HepG2 (cell line): ENCODE measurements around the gene ZBP1. TPM values are rescaled to one million over a fixed set of nuclear protein-coding genes. Genes with fewer than 3 reads are reported as not detected.

Source experiments
- BCL3 ChIP-seq: sonication (generic); formaldehyde crosslinking; IDR thresholded peaks from 2 replicates; pipeline ENCODE4 v1.5.1; 2020; ENCODE audit warnings: mild to moderate bottlenecking, missing genetic modification reagents, moderate library complexity
- DNMT3B ChIP-seq: conservative IDR thresholded peaks from 2 replicates; pipeline ENCODE4 v1.6.1; 2016; ENCODE audit warnings: missing biosample characterization, control low read depth
- ETV5 ChIP-seq: IDR thresholded peaks from 2 replicates; pipeline ENCODE4 v1.6.1; 2018; ENCODE audit warnings: missing biosample characterization, missing genetic modification reagents, inconsistent platforms, borderline replicate concordance
- HIC2 ChIP-seq: sonication (generic); formaldehyde crosslinking; IDR thresholded peaks from 2 replicates; pipeline ENCODE4 v1.9.0; 2022; ENCODE audit warnings: low read depth, missing genetic modification reagents
- HINFP ChIP-seq: sonication (generic); formaldehyde crosslinking; IDR thresholded peaks from 2 replicates; pipeline ENCODE4 v1.4.0; 2020; ENCODE audit warnings: low read depth, mild to moderate bottlenecking, missing genetic modification reagents
- ONECUT2 ChIP-seq: sonication (generic); formaldehyde crosslinking; IDR thresholded peaks from 2 replicates; pipeline ENCODE4 v1.4.0; 2020; ENCODE audit warnings: missing genetic modification reagents
- RFXAP ChIP-seq: sonication (generic); formaldehyde crosslinking; IDR thresholded peaks from 2 replicates; pipeline ENCODE4 v1.4.0; 2020; ENCODE audit warnings: missing genetic modification reagents, borderline replicate concordance
- SMAD9 ChIP-seq: sonication (generic); formaldehyde crosslinking; IDR thresholded peaks from 2 replicates; pipeline ENCODE4 v1.5.1; 2020; ENCODE audit warnings: mild to moderate bottlenecking, missing genetic modification reagents
- SRSF1 ChIP-seq: fragments of 200-400 bp; formaldehyde crosslinking; optimal IDR thresholded peaks from 2 replicates; pipeline ENCODE3; 2017; ENCODE audit warnings: mild to moderate bottlenecking, low read depth, low read length, moderate library complexity
- SYNCRIP ChIP-seq: fragments of 200-400 bp; formaldehyde crosslinking; IDR thresholded peaks from 2 replicates; pipeline ENCODE4 v1.6.1; 2018; ENCODE audit warnings: mild to moderate bottlenecking, low read depth, low read length; ENCODE audit not compliant: insufficient read depth
- ZNF142 ChIP-seq: sonication (generic); formaldehyde crosslinking; IDR thresholded peaks from 2 replicates; pipeline ENCODE4 v1.4.0; 2020; ENCODE audit warnings: missing genetic modification reagents
- ZNF253 ChIP-seq: sonication (generic); formaldehyde crosslinking; IDR thresholded peaks from 2 replicates; pipeline ENCODE4 v1.8.0; 2022; ENCODE audit warnings: mild to moderate bottlenecking, missing genetic modification reagents, borderline replicate concordance
- ZNF597 ChIP-seq: sonication (generic); formaldehyde crosslinking; IDR thresholded peaks from 2 replicates; pipeline ENCODE4 v1.5.0; 2020; ENCODE audit warnings: missing genetic modification reagents
- ZNF614 ChIP-seq: IDR thresholded peaks from 2 replicates; pipeline ENCODE4 v1.6.1; 2018; ENCODE audit warnings: missing biosample characterization, missing genetic modification reagents, inconsistent platforms, borderline replicate concordance
- ZNF780A ChIP-seq: sonication (generic); formaldehyde crosslinking; IDR thresholded peaks from 2 replicates; pipeline ENCODE4 v1.8.0; 2022; ENCODE audit warnings: mild to moderate bottlenecking, missing genetic modification reagents, moderate library complexity
- polyA plus RNA-seq, 8 experiments: library from polyadenylated mRNA; depleted of rRNA in 3 of 8; stranded (reverse) in 7 of 8; unstranded in 1 of 8; fragments of >200 nt; fragmentation: Illumina TruSeq in 4 of 8; extraction: Trizol in 4 of 8; gene quantifications; 2 replicates each; pipeline versions ENCODE4 v1.2.1 to v1.2.3, GENCODE V29; 2011 to 2016; ENCODE audit warnings: low read depth in 4 of 8, missing spikeins in 1 of 8, mixed read lengths in 1 of 8; ENCODE audit not compliant: insufficient read depth in 1 of 8
- total RNA-seq, 5 experiments: library from RNA; depleted of rRNA; stranded (reverse); fragments of >200 nt; fragmentation: Illumina TruSeq; extraction: Trizol; gene quantifications; 2 replicates each; pipeline ENCODE4 v1.2.3, GENCODE V29; 2016; ENCODE audit warnings: low read depth in 1 of 5

Gene ZBP1
- total and polyA plus RNA-seq, 2 of the 13 experiments (the other 11 are each of a cell fraction or from before 2014, with no cell fraction given), result not detected

- TF ChIP-seq ZNF142 (CRISPR knock-in tag) (no peak), SMAD9 (CRISPR knock-in tag) (no peak), BCL3 (peak; percentile 88), ONECUT2 (CRISPR knock-in tag) (peak; percentile 86), ZNF614 (CRISPR knock-in tag) (no peak), HIC2 (peak; percentile 92; the same call in 1 of the 2 replicates), ZNF780A (CRISPR knock-in tag) (no peak), RFXAP (no peak), ETV5 (CRISPR knock-in tag) (no peak; the same call in 1 of the 2 replicates), SYNCRIP (no peak), ZNF253 (CRISPR knock-in tag) (no peak), DNMT3B (CRISPR knock-in tag) (no peak), HINFP (CRISPR knock-in tag) (peak; percentile 63; the same call in 1 of the 2 replicates), SRSF1 (peak; percentile 4), ZNF597 (CRISPR knock-in tag) (no peak)
These were observed 27.7 kb downstream of the ZBP1 start (continued) for GRCh38 chr20:57592263-57593092.
